Transverse colon (tissue), 4 donors: ENCODE results near the gene TMIGD1.

Experiments used
- EP300 ChIP-seq: sonication (generic); formaldehyde crosslinking; IDR thresholded peaks from one replicate; pipeline ENCODE4 v1.6.1; 2017; ENCODE audit warnings: antibody characterized with exemption, low read depth
- POLR2A ChIP-seq: fragments of 450-650 bp; IDR thresholded peaks from one replicate; pipeline ENCODE4 v1.6.1; 2016; ENCODE audit warnings: antibody characterized with exemption, mild to moderate bottlenecking, moderate library complexity
- POLR2AphosphoS5 ChIP-seq, 3 donors: sonication (generic); formaldehyde crosslinking; IDR thresholded peaks; one replicate each; pipeline ENCODE4 v1.6.1; 2016; ENCODE audit warnings: antibody characterized with exemption in 3 of 3
- TF ChIP-seq, protein P1 (sequence below), 5 experiments: fragments of 200-600 bp in 3 of 5; fragments of 450-650 bp in 2 of 5; sonication (generic) in 3 of 5; IDR thresholded peaks; 1 replicate in 2 of 5; 2 replicates in 3 of 5; pipeline ENCODE4 v1.5.1; 2016 to 2017; ENCODE audit warnings: antibody characterized with exemption in 5 of 5, inconsistent platforms in 3 of 5, mild to moderate bottlenecking in 2 of 5, moderate library complexity in 1 of 5

DNA sequence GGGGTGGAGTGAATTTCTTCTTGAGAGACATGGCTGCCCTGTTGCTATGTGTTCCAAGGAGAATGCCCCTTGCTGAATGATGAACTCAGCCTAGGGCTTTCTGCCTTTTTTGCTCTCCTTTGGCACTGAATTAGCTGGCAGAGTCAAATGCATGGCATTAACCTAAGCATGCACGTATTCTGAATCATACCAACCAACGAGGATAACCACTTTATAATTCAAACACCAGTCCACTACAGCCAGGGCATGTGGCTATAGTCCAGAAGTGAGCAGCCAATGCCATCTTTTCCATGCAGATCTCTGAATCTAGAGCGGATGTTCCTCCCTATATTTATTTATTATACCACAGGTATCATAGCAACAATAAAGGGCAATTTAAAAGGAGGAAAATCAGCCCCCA lies 15.7 kb downstream of the TMIGD1 start:
- TF ChIP-seq POLR2A (no peak), POLR2AphosphoS5 (IDR thresholded peaks at IDR 0.05) (no peak), EP300 (no peak)
- TF ChIP-seq, protein P1, sequence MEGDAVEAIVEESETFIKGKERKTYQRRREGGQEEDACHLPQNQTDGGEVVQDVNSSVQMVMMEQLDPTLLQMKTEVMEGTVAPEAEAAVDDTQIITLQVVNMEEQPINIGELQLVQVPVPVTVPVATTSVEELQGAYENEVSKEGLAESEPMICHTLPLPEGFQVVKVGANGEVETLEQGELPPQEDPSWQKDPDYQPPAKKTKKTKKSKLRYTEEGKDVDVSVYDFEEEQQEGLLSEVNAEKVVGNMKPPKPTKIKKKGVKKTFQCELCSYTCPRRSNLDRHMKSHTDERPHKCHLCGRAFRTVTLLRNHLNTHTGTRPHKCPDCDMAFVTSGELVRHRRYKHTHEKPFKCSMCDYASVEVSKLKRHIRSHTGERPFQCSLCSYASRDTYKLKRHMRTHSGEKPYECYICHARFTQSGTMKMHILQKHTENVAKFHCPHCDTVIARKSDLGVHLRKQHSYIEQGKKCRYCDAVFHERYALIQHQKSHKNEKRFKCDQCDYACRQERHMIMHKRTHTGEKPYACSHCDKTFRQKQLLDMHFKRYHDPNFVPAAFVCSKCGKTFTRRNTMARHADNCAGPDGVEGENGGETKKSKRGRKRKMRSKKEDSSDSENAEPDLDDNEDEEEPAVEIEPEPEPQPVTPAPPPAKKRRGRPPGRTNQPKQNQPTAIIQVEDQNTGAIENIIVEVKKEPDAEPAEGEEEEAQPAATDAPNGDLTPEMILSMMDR (IDR thresholded peaks at IDR 0.05) = no peak
